ENCODE measurements around the gene NRCAM.
"Not testable (repeated sequence)": the region's sequence is repeated elsewhere in the genome, so short reads cannot be mapped to it uniquely, and the experiment has no call there.

DNA sequence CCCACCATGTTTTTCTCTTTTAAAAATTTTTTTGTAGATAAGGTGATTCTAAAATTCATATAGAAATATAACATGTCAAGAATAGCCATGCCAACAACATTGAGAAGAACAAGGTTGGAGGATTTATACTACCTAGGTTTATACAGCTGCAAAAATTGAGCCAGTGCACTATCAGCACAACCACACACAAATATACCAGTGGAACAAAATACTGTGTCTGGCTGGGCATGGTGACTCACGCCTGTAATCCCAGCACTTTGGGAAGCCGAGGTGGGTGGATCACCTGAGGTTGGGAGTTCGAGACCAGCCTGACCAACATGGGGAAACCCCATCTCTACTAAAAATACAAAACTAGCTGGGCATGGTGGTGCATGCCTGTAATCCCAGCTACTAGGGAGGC lies 48.3 kb upstream of the NRCAM start:
- TF ChIP-seq, protein P1, sequence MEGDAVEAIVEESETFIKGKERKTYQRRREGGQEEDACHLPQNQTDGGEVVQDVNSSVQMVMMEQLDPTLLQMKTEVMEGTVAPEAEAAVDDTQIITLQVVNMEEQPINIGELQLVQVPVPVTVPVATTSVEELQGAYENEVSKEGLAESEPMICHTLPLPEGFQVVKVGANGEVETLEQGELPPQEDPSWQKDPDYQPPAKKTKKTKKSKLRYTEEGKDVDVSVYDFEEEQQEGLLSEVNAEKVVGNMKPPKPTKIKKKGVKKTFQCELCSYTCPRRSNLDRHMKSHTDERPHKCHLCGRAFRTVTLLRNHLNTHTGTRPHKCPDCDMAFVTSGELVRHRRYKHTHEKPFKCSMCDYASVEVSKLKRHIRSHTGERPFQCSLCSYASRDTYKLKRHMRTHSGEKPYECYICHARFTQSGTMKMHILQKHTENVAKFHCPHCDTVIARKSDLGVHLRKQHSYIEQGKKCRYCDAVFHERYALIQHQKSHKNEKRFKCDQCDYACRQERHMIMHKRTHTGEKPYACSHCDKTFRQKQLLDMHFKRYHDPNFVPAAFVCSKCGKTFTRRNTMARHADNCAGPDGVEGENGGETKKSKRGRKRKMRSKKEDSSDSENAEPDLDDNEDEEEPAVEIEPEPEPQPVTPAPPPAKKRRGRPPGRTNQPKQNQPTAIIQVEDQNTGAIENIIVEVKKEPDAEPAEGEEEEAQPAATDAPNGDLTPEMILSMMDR (IDR thresholded peaks at IDR 0.05; ENCODE audit: low read depth, low read length) = not testable (repeated sequence)
- not testable (repeated sequence) for TF ChIP-seq EZH2phosphoT487 (IDR thresholded peaks at IDR 0.05; ENCODE audit: low read depth)

All from OCI-LY3 (cell line).